ENCODE data around the gene ASPHD2. TPM values are rescaled to one million over a fixed set of nuclear protein-coding genes. Genes with fewer than 3 reads are reported as not detected.
A peak's percentile ranks its signal among the peaks of the same experiment; 100 is the strongest.

The ASPHD2 gene
- total RNA-seq, 1 donor from 2014 or later: 4.9 TPM

- no peak overlapping the region for H3K4me3 Mint-ChIP-seq
- no peak for TF ChIP-seq CTCF (conservative IDR thresholded peaks at IDR 0.05)
- H3K4me1 Mint-ChIP-seq: no peaks in the 10 kb centered on the region
- DNase-seq (ENCODE audit: low read depth, low spot score): no peak
- H3K36me3 Mint-ChIP-seq (ENCODE audit: low read depth): no peaks in the 10 kb centered on the region
- no peak overlapping the region for H3K27ac Mint-ChIP-seq (ENCODE audit: unreplicated experiment)
- peaks cover 57% of the 10 kb centered on the region for H3K27me3 Mint-ChIP-seq (ENCODE audit: low read depth)
- H3K9me3 Mint-ChIP-seq: no peaks in the 10 kb centered on the region
Measured at GRCh38 chr22:26416670-26417276, 12.3 kb upstream of the ASPHD2 start.

DNA sequence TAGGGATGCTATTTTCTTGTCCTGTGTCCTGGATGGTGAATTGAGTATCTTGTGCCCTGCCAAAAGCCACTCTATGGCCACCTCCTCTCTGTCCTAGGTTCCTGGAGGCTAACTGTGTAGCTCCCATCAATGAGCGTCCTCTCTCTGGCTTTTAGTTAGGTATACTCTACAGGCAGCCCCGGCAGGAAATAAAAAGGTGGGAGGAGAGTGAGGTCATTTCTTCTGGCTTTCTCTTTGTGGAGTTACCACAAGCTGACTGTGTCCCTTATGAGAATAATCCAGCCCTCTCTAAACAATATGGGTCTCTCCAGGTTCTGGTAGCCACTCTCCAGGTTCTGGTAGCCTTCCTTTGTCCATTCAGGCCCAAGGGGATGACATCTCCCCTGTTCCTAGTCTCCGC, 11.7 kb upstream of the ASPHD2 start:
- Mint-ChIP-seq H3K9me3 (no peaks in the 10 kb centered on the region), H3K36me3 (ENCODE audit: low read depth) (no peaks in the 10 kb centered on the region), H3K27me3 (ENCODE audit: low read depth) (peaks cover 57% of the 10 kb centered on the region), H3K27ac (ENCODE audit: unreplicated experiment) (no peak overlapping the region), H3K4me3 (no peak overlapping the region), H3K4me1 (no peaks in the 10 kb centered on the region)
- TF ChIP-seq CTCF (conservative IDR thresholded peaks at IDR 0.05): no peak
- DNase-seq (ENCODE audit: low read depth, low spot score): no peak

- Mint-ChIP-seq H3K27me3 (ENCODE audit: low read depth) (peaks cover 52% of the 10 kb centered on the region), H3K4me3 (no peak overlapping the region), H3K36me3 (ENCODE audit: low read depth) (no peaks in the 10 kb centered on the region), H3K4me1 (no peaks in the 10 kb centered on the region), H3K27ac (ENCODE audit: unreplicated experiment) (no peak overlapping the region), H3K9me3 (peaks cover 3% of the 10 kb centered on the region)
- TF ChIP-seq CTCF (conservative IDR thresholded peaks at IDR 0.05): no peak
- no peak for DNase-seq (ENCODE audit: low read depth, low spot score)
Measured at GRCh38 chr22:26418620-26419019, 10.4 kb upstream of the ASPHD2 start.

DNA sequence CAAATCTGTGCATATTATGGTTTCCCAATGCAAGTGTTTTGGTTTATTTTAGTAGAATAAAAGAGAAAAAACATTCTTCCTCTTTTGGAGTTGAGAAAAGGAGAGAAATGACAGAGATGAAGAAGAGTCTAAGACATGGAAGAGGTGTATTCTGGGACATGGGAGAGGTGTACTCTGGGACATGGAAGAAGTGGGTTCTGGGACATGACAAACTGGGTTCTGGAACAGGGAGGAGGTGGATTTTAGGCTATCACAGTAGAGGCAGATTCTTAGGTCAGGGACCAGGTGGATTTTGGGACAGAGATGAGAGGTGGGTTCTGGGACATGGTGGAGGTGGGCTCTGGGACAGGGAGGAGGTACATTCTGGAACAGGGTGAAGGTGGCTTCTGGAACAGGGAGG, 2.1 kb upstream of the ASPHD2 start:
- H3K4me3 Mint-ChIP-seq: peak overlapping the region; percentile 85
- no peak overlapping the region for H3K27ac Mint-ChIP-seq (ENCODE audit: unreplicated experiment)
- no peak for DNase-seq (ENCODE audit: low read depth, low spot score)
- H3K9me3 Mint-ChIP-seq: peaks cover 3% of the 10 kb centered on the region
- peaks cover 46% of the 10 kb centered on the region for H3K27me3 Mint-ChIP-seq (ENCODE audit: low read depth)
- TF ChIP-seq CTCF (conservative IDR thresholded peaks at IDR 0.05): no peak
- peaks cover 24% of the 10 kb centered on the region for H3K4me1 Mint-ChIP-seq
- H3K36me3 Mint-ChIP-seq (ENCODE audit: low read depth): no peaks in the 10 kb centered on the region

DNA sequence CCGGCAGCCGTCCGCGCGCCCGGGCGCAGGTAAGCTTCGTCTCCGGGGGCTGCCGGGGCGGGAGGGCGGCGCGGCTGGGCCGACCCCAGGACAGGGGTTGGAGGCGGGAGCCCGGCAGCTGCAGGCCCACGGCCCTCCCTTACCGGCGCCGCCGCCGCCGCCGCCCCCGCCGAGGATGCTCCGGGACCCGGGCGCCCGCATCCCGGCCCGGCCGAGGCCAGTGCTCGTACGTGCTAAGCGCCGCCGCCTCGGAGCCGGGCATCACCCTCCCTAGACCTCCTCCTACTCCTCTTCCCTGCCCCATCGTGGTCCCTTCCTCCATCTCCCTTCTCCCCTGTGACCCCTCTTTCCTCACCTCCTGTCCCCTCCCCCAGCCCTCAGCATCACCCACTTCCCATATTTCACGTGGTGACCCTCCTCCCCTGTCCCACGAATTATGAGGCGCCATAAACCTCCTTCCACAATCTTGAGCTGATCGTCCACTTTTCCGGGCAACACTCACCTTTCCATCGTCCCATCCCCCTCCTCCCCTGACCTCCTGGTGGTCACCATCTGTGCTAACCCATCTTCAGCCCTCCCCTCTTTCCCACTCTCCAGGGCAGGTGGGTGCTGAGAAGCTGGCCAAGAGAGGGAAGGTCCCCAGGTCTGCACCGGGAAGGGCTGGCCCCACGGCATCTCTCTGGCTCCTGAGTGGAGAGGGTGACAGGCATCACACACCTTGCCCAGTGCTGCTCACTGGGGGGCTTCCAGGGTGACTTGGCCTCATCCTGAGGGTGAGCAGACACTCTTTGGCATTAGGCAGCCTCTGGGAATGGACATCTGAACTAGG, 612 bp downstream of the ASPHD2 start:
- Mint-ChIP-seq H3K27ac (ENCODE audit: unreplicated experiment) (no peak overlapping the region), H3K9me3 (no peaks in the 10 kb centered on the region), H3K4me1 (peaks cover 32% of the 10 kb centered on the region), H3K36me3 (ENCODE audit: low read depth) (no peaks in the 10 kb centered on the region), H3K4me3 (peak overlapping the region; percentile 84), H3K27me3 (ENCODE audit: low read depth) (peaks cover 46% of the 10 kb centered on the region)
- DNase-seq (ENCODE audit: low read depth, low spot score): no peak
- no peak for TF ChIP-seq CTCF (conservative IDR thresholded peaks at IDR 0.05)
